ENCODE measurements around the gene CEP192. TPM values are rescaled to one million over a fixed set of nuclear protein-coding genes. Genes with fewer than 3 reads are reported as not detected.

Gene CEP192
- total RNA-seq, 1 donor from 2014 or later: 13.9 TPM

DNA sequence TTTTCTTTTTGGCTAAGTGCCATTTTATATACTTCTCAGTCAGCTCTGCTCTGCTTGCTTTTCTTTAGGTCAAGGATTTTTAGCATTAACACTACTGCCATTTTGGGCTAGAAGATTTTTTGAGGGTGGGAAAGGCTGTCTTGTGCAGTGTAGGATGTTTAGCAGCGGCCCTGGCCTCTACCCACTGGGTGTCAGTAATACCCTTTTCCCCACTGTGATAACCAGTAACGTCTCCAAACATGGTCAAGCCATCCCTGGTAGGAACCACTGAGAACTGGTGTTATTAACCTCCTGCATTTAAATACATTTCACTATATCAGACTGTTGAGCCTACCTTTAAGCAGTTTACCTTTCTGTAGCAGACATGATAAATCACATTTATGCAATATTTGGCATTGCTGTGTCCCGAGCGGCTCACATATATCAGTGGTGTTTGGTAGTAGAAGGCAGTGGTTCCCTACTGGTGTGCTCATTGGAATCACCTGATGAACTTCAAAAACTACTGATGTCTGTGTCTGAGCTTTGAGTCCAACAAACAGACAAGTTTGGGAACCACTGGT lies 70.5 kb downstream of the CEP192 start:
- H3K4me3 Mint-ChIP-seq (ENCODE audit: unreplicated experiment): no peak overlapping the region
- FAIRE-seq: no peak
- no peaks in the 10 kb centered on the region for H3K27me3 Mint-ChIP-seq (ENCODE audit: low read depth, unreplicated experiment)
- peaks cover 13% of the 10 kb centered on the region for H3K36me3 Mint-ChIP-seq (ENCODE audit: low read depth, unreplicated experiment)
- H2AFZ ChIP-seq (ENCODE audit: low read depth, low read length): no peak overlapping the region
- no peaks in the 10 kb centered on the region for H3K27me3 ChIP-seq (ENCODE audit: insufficient read depth, low read length)
- H3K9ac ChIP-seq (ENCODE audit: low read length): no peak overlapping the region
- peaks cover 13% of the 10 kb centered on the region for H3K79me2 ChIP-seq (ENCODE audit: insufficient read depth, low read length)
- H3K36me3 ChIP-seq (ENCODE audit: insufficient read depth, low read length): peaks cover 38% of the 10 kb centered on the region
- no peaks in the 10 kb centered on the region for H4K20me1 ChIP-seq (ENCODE audit: insufficient read depth, low read length)
- H3K4me1 Mint-ChIP-seq (ENCODE audit: low read depth, unreplicated experiment): no peaks in the 10 kb centered on the region
- H3K27ac Mint-ChIP-seq (ENCODE audit: unreplicated experiment): no peak overlapping the region
- no peaks in the 10 kb centered on the region for H3K9me3 ChIP-seq (ENCODE audit: insufficient read depth, low read depth, low read length)
- TF ChIP-seq CTCF (IDR thresholded peaks at IDR 0.05; ENCODE audit: insufficient read depth, low read depth, low read length) (no peak), EZH2 (IDR thresholded peaks at IDR 0.05; ENCODE audit: insufficient read depth, low read length) (no peak)
- no peak overlapping the region for H3K4me3 ChIP-seq (ENCODE audit: insufficient read depth, low read depth, low read length)
- H3K27ac ChIP-seq (ENCODE audit: low read depth, low read length): no peak overlapping the region
- peaks cover 4% of the 10 kb centered on the region for H3K9me3 Mint-ChIP-seq (ENCODE audit: unreplicated experiment)
- no peaks in the 10 kb centered on the region for H3K4me1 ChIP-seq (ENCODE audit: insufficient read depth, low read length)
- DNase-seq (ENCODE audit: low read depth): no peak
- no peak overlapping the region for H3K4me2 ChIP-seq (ENCODE audit: low read length)

DNA sequence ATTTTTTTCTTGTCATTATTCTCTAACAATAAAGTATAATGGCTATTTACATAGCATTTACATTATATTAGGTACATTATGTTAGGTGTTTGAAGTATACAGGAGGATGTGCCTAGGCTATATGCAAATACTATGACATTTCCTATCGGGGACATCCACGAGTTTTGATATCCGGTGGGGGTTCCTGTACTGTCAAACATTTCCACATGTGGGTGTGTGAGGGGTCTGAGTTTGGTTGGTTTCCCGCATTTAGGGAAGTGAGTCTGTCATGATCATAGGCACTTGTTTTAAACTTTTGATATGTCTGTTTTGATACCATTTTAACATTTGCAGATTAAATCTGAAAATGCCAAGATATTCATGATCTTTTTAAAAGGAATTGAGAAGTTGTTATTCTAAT lies 76.0 kb downstream of the CEP192 start:
- H3K79me2 ChIP-seq (ENCODE audit: insufficient read depth, low read length): peaks cover 8% of the 10 kb centered on the region
- H3K4me1 ChIP-seq (ENCODE audit: insufficient read depth, low read length): no peaks in the 10 kb centered on the region
- no peak overlapping the region for H3K4me3 Mint-ChIP-seq (ENCODE audit: unreplicated experiment)
- H2AFZ ChIP-seq (ENCODE audit: low read depth, low read length): no peak overlapping the region
- H4K20me1 ChIP-seq (ENCODE audit: insufficient read depth, low read length): no peaks in the 10 kb centered on the region
- H3K27ac Mint-ChIP-seq (ENCODE audit: unreplicated experiment): no peak overlapping the region
- DNase-seq (ENCODE audit: low read depth): no peak
- FAIRE-seq: no peak
- TF ChIP-seq EZH2 (IDR thresholded peaks at IDR 0.05; ENCODE audit: insufficient read depth, low read length) (no peak), CTCF (IDR thresholded peaks at IDR 0.05; ENCODE audit: insufficient read depth, low read depth, low read length) (no peak)
- H3K36me3 ChIP-seq (ENCODE audit: insufficient read depth, low read length): peaks cover 35% of the 10 kb centered on the region
- H3K4me2 ChIP-seq (ENCODE audit: low read length): no peak overlapping the region
- peaks cover 4% of the 10 kb centered on the region for H3K9me3 Mint-ChIP-seq (ENCODE audit: unreplicated experiment)
- H3K4me1 Mint-ChIP-seq (ENCODE audit: low read depth, unreplicated experiment): peaks cover 14% of the 10 kb centered on the region
- no peaks in the 10 kb centered on the region for H3K9me3 ChIP-seq (ENCODE audit: insufficient read depth, low read depth, low read length)
- H3K27ac ChIP-seq (ENCODE audit: low read depth, low read length): no peak overlapping the region
- H3K4me3 ChIP-seq (ENCODE audit: insufficient read depth, low read depth, low read length): no peak overlapping the region
- H3K36me3 Mint-ChIP-seq (ENCODE audit: low read depth, unreplicated experiment): peaks cover 19% of the 10 kb centered on the region
- H3K27me3 ChIP-seq (ENCODE audit: insufficient read depth, low read length): no peaks in the 10 kb centered on the region
- no peak overlapping the region for H3K9ac ChIP-seq (ENCODE audit: low read length)
- H3K27me3 Mint-ChIP-seq (ENCODE audit: low read depth, unreplicated experiment): no peaks in the 10 kb centered on the region

DNA sequence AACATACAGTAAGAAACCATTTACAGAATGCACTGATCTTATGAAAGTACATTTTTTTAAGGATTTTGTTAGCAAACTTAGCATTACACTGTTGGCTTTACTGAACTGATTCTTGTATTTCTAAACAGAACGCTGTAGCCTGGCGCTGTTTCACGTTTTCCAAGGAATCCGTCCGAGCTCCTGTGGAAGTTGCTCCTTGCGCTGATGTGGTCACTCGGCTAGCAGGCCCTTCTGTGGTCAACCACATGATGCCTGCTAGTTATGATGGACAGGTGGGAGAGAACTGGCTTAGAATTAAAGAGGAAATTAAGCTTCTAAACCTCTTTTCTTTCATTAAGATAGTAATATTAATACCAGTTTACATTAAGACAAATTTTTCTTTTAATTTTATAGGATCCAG lies 76.8 kb downstream of the CEP192 start:
- Histone ChIP-seq H3K27ac (ENCODE audit: low read depth, low read length) (no peak overlapping the region), H3K79me2 (ENCODE audit: insufficient read depth, low read length) (peaks cover 8% of the 10 kb centered on the region), H3K4me2 (ENCODE audit: low read length) (no peak overlapping the region), H3K4me1 (ENCODE audit: insufficient read depth, low read length) (no peaks in the 10 kb centered on the region), H4K20me1 (ENCODE audit: insufficient read depth, low read length) (no peaks in the 10 kb centered on the region), H2AFZ (ENCODE audit: low read depth, low read length) (no peak overlapping the region), H3K9me3 (ENCODE audit: insufficient read depth, low read depth, low read length) (no peaks in the 10 kb centered on the region), H3K9ac (ENCODE audit: low read length) (no peak overlapping the region), H3K4me3 (ENCODE audit: insufficient read depth, low read depth, low read length) (no peak overlapping the region), H3K27me3 (ENCODE audit: insufficient read depth, low read length) (no peaks in the 10 kb centered on the region), H3K36me3 (ENCODE audit: insufficient read depth, low read length) (peaks cover 41% of the 10 kb centered on the region)
- TF ChIP-seq EZH2 (IDR thresholded peaks at IDR 0.05; ENCODE audit: insufficient read depth, low read length) (no peak), CTCF (IDR thresholded peaks at IDR 0.05; ENCODE audit: insufficient read depth, low read depth, low read length) (no peak)
- Mint-ChIP-seq H3K27me3 (ENCODE audit: low read depth, unreplicated experiment) (no peaks in the 10 kb centered on the region), H3K4me1 (ENCODE audit: low read depth, unreplicated experiment) (peaks cover 14% of the 10 kb centered on the region), H3K27ac (ENCODE audit: unreplicated experiment) (no peak overlapping the region), H3K9me3 (ENCODE audit: unreplicated experiment) (peaks cover 4% of the 10 kb centered on the region), H3K4me3 (ENCODE audit: unreplicated experiment) (no peak overlapping the region), H3K36me3 (ENCODE audit: low read depth, unreplicated experiment) (peaks cover 19% of the 10 kb centered on the region)
- no peak for FAIRE-seq
- peak; percentile 26 for DNase-seq (ENCODE audit: low read depth)
